ENCODE measurements around the gene FUT3.
"Not testable (repeated sequence)": the region's sequence is repeated elsewhere in the genome, so short reads cannot be mapped to it uniquely, and the experiment has no call there.

Gene FUT3

GRCh38 chr19:5844456-5845433, 6.5 kb downstream of the FUT3 start:
- no peak for DNase-seq

- no peak for DNase-seq
Observed at GRCh38 chr19:5843295-5843927, 7.8 kb downstream of the FUT3 start.

GRCh38 chr19:5841735-5842111, 9.5 kb downstream of the FUT3 start:
- not testable (repeated sequence) for DNase-seq

- no peak for DNase-seq
Observed at GRCh38 chr19:5839065-5840017, 11.9 kb downstream of the FUT3 start, which contains the start of gene FUT6. Gene FUT6 (minus strand): TSS chr19:5839702. CDS start chr19:5832567, 7,135 bp downstream.

- DNase-seq = no peak
Observed at GRCh38 chr19:5838353-5839064, 12.7 kb downstream of the FUT3 start.

GRCh38 chr19:5837761-5838352, 13.4 kb downstream of the FUT3 start:
- no peak for DNase-seq

- no peak for DNase-seq
Observed at GRCh38 chr19:5832527-5833216, 18.6 kb downstream of the FUT3 start.

GRCh38 chr19:5832061-5832460, 19.2 kb downstream of the FUT3 start:
- DNase-seq = no peak

- DNase-seq = no peak
Observed at GRCh38 chr19:5831159-5831558, 20.1 kb downstream of the FUT3 start.

GRCh38 chr19:5829567-5830310, 21.5 kb downstream of the FUT3 start:
- DNase-seq = no peak

GRCh38 chr19:5828661-5829566, 22.3 kb downstream of the FUT3 start:
- peak; percentile 80 for DNase-seq

GRCh38 chr19:5827891-5828660, 23.2 kb downstream of the FUT3 start:
- DNase-seq = peak; percentile 92

GRCh38 chr19:5827342-5827890, 23.8 kb downstream of the FUT3 start:
- DNase-seq = no peak

GRCh38 chr19:5826531-5827341, 24.5 kb downstream of the FUT3 start:
- DNase-seq = peak; percentile 96

- DNase-seq = no peak
Observed at GRCh38 chr19:5825178-5825577, 26.1 kb downstream of the FUT3 start.

- no peak for DNase-seq
Observed at GRCh38 chr19:5824751-5825150, 26.5 kb downstream of the FUT3 start.

GRCh38 chr19:5823579-5824281, 27.5 kb downstream of the FUT3 start:
- no peak for DNase-seq

All from NCI-H1436 (cell line).